Panc1 (cell line): Measurements from ENCODE around the gene GPLD1. TPM values are rescaled to one million over a fixed set of nuclear protein-coding genes. Genes with fewer than 3 reads are reported as not detected.

Experiments
- ATAC-seq: fragments of 200-7000 bp; cut with Tn5 transposase; 2 replicates; pipeline ENCODE4 v1.9.1; 2020; ENCODE audit warnings: mild to moderate bottlenecking, moderate library complexity
- BruUV-seq: library from RNA; stranded (reverse); fragments of 400-500 nt; replicated peaks from 2 replicates; lab custom pipeline; 2021; lab: Mats Ljungman, UMichigan
- CTCF ChIA-PET: fragments of 300-600 bp; sonication (Branson Sonifier 250); formaldehyde crosslinking; loops from one replicate; lab custom pipeline; 2022; ENCODE audit warnings: antibody characterized with exemption; lab: Charles Lee
- POLR2A ChIA-PET: fragments of 300-600 bp; sonication (Branson Sonifier 250); formaldehyde crosslinking; loops from one replicate; lab custom pipeline; 2022; ENCODE audit warnings: antibody characterized with exemption; lab: Charles Lee
- DNase-seq: peaks from one replicate; pipeline ENCODE4 v3.0.0-alpha.2; 2010; ENCODE audit warnings: low read depth, low spot score
- H3K27ac ChIP-seq: 2 replicates; pipeline ENCODE4 v1.5.1; 2011; ENCODE audit warnings: mild to moderate bottlenecking, low read length, inconsistent platforms
- H3K27me3 ChIP-seq: fragments of 200-500 bp; sonication (Bioruptor generic); 2 replicates; pipeline ENCODE4 v1.6.0; 2014; ENCODE audit warnings: low read length, inconsistent platforms; ENCODE audit not compliant: control insufficient read depth, insufficient read depth
- H3K36me3 ChIP-seq: fragments of 200-500 bp; sonication (Bioruptor generic); 2 replicates; pipeline ENCODE4 v1.5.1; 2014; ENCODE audit warnings: inconsistent platforms, mild to moderate bottlenecking, low read length, moderate library complexity; ENCODE audit not compliant: control insufficient read depth, insufficient read depth
- H3K4me1 ChIP-seq: 2 replicates; pipeline ENCODE4 v1.5.1; 2011; ENCODE audit warnings: inconsistent platforms, mild to moderate bottlenecking, low read length, moderate library complexity; ENCODE audit not compliant: control insufficient read depth, insufficient read depth
- H3K4me3 ChIP-seq, 2 experiments: 2 replicates each; pipeline ENCODE4 v1.5.1; 2011 to 2012; ENCODE audit warnings: low read depth in 2 of 2, low read length in 2 of 2, mild to moderate bottlenecking in 2 of 2, inconsistent platforms in 1 of 2, moderate library complexity in 1 of 2
- H3K9me3 ChIP-seq: fragments of 200-500 bp; sonication (Bioruptor generic); 2 replicates; pipeline ENCODE4 v1.5.1; 2014; ENCODE audit warnings: low read depth, mild to moderate bottlenecking, inconsistent platforms, low read length, moderate library complexity; ENCODE audit not compliant: control insufficient read depth, insufficient read depth
- CTCF ChIP-seq: fragments of 450-650 bp; IDR thresholded peaks from 2 replicates; pipeline ENCODE4 v1.5.1; 2017; ENCODE audit warnings: mild to moderate bottlenecking
- POLR2AphosphoS5 ChIP-seq: IDR thresholded peaks from 2 replicates; pipeline ENCODE4 v1.6.1; 2012; ENCODE audit warnings: mild to moderate bottlenecking, low read depth, low read length, moderate library complexity
- REST ChIP-seq, 2 experiments: IDR thresholded peaks; 2 replicates each; pipeline ENCODE4 v1.6.1; 2011 to 2012; ENCODE audit warnings: low read depth in 2 of 2, control low read depth in 1 of 2, low read length in 1 of 2, mild to moderate bottlenecking in 1 of 2, moderate library complexity in 1 of 2; ENCODE audit not compliant: insufficient read depth in 1 of 2
- SIN3A ChIP-seq: IDR thresholded peaks from 2 replicates; pipeline ENCODE4 v1.6.1; 2012; ENCODE audit warnings: low read depth, mild to moderate bottlenecking, low read length, moderate library complexity, borderline replicate concordance; ENCODE audit not compliant: insufficient read depth
- TCF7L2 ChIP-seq: IDR thresholded peaks from 2 replicates; pipeline ENCODE4 v1.6.1; 2011; ENCODE audit warnings: mild to moderate bottlenecking, low read depth, low read length, inconsistent platforms
- in situ Hi-C: cut with HindIII; loops from 2 replicates; pipeline ENCODE4 v1.10.0; 2016; ENCODE audit warnings: low sequenced_read_pairs, low pct_unique_long_range_greater_than_20kb
- intact Hi-C: fragments of 100-400 bp; cut with micrococcal nuclease; formaldehyde crosslinking; loops from one replicate; pipeline ENCODE4 v1.10.0; 2022; ENCODE audit not compliant: unreplicated experiment
- total RNA-seq: library from RNA; stranded (reverse); gene quantifications from one replicate; pipeline ENCODE4 v1.2.1, GENCODE V29; 2021; ENCODE audit not compliant: unreplicated experiment

GPLD1 gene
- total RNA-seq, 1 experiment from 2014 or later, result 0.98 TPM

DNA sequence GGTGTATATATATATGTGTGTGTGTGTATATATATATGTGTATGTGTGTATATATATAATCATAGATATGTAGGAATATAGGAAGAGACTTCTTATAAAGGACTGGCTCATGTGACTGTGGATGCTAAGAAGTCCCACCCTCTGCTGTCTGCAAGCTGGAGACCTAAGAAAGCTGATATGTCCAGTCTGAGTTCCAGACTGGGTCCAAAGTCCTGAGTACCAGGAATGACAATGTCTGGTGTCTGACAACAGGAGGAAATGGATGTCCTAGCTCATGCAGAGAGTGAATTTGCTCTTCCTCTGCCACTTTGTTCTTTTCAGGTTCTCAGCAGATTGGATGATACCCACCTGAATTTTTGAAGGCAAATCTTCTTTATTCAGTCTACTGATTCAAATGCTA lies 12.5 kb upstream of the GPLD1 start:
- POLR2A ChIA-PET, result no interaction called here
- Histone ChIP-seq H3K4me1 (no peaks in the 10 kb centered on the region), H3K36me3 (no peaks in the 10 kb centered on the region), H3K27ac (no peak overlapping the region), H3K27me3 (no peaks in the 10 kb centered on the region), H3K9me3 (no peaks in the 10 kb centered on the region), H3K4me3 (no peak overlapping the region)
- no TSS peak for BruUV-seq
- in situ Hi-C loops, result no loop called here
- no peak for DNase-seq
- CTCF ChIA-PET, result interaction anchor here (0.6 kb wide), 1 partner anchor 10 kb away, joined by 13 read pairs; no protein-coding TSS in a partner anchor
- TF ChIP-seq SIN3A, result no peak
- no peak for TF ChIP-seq POLR2AphosphoS5
- TF ChIP-seq TCF7L2, result no peak
- TF ChIP-seq CTCF, result no peak
- TF ChIP-seq REST (IDR thresholded peaks at IDR 0.05; ENCODE audit: insufficient read depth in 1 of 2, low read depth in 2 of 2, low read length in 1 of 2), result no peak
- intact Hi-C loops, result no loop called here
- no peak for ATAC-seq

- TF ChIP-seq SIN3A, result no peak
- no peak for TF ChIP-seq TCF7L2
- TF ChIP-seq REST (IDR thresholded peaks at IDR 0.05; ENCODE audit: insufficient read depth in 1 of 2, low read depth in 2 of 2, low read length in 1 of 2), result no peak
- no peak for TF ChIP-seq POLR2AphosphoS5
- TF ChIP-seq CTCF, result no peak
- ChIA-PET CTCF (interaction anchor here (0.6 kb wide), 1 partner anchor 9 kb away, joined by 13 read pairs; no protein-coding TSS in a partner anchor), POLR2A (no interaction called here)
- Histone ChIP-seq H3K27ac (no peak overlapping the region), H3K36me3 (no peaks in the 10 kb centered on the region), H3K4me1 (no peaks in the 10 kb centered on the region), H3K4me3 (no peak overlapping the region), H3K9me3 (no peaks in the 10 kb centered on the region), H3K27me3 (no peaks in the 10 kb centered on the region)
- no peak for ATAC-seq
- BruUV-seq, result no TSS peak
- DNase-seq, result no peak
- intact Hi-C loops (no loop called here), in situ Hi-C loops (no loop called here)
Measured at GRCh38 chr6:24501374-24501773, 12.0 kb upstream of the GPLD1 start.
